NCI-H128 (cell line): ENCODE data around the gene FAM83D.

Experiments
- DNase-seq: peaks from one replicate; lab custom pipeline; 2025; ENCODE audit not compliant: unreplicated experiment; lab: John Stamatoyannopoulos, UW

The FAM83D gene

GRCh38 chr20:38999965-39000910 is 74.0 kb downstream of the FAM83D start:
- no peak for DNase-seq
